DMS114 treated with DMSO at 0.1 percent for 48 hours (cell line): Measurements from ENCODE around the gene NPM1.
"Not testable (repeated sequence)": the region's sequence is repeated elsewhere in the genome, so short reads cannot be mapped to it uniquely, and the experiment has no call there.

Source experiments
- DNase-seq: peaks from one replicate; lab custom pipeline; 2025; ENCODE audit not compliant: unreplicated experiment; lab: John Stamatoyannopoulos, UW

The NPM1 gene

GRCh38 chr5:171384999-171385398, 2.6 kb upstream of the NPM1 start:
- not testable (repeated sequence) for DNase-seq

- no peak for DNase-seq
Measured at GRCh38 chr5:171386006-171386671, 1.5 kb upstream of the NPM1 start.

- no peak for DNase-seq
Measured at GRCh38 chr5:171386861-171387344, 746 bp upstream of the NPM1 start.

- DNase-seq = peak; percentile 60
Measured at GRCh38 chr5:171387970-171388815, 544 bp downstream of the NPM1 start.

GRCh38 chr5:171388816-171389168, 1.1 kb downstream of the NPM1 start:
- DNase-seq = no peak

DNA sequence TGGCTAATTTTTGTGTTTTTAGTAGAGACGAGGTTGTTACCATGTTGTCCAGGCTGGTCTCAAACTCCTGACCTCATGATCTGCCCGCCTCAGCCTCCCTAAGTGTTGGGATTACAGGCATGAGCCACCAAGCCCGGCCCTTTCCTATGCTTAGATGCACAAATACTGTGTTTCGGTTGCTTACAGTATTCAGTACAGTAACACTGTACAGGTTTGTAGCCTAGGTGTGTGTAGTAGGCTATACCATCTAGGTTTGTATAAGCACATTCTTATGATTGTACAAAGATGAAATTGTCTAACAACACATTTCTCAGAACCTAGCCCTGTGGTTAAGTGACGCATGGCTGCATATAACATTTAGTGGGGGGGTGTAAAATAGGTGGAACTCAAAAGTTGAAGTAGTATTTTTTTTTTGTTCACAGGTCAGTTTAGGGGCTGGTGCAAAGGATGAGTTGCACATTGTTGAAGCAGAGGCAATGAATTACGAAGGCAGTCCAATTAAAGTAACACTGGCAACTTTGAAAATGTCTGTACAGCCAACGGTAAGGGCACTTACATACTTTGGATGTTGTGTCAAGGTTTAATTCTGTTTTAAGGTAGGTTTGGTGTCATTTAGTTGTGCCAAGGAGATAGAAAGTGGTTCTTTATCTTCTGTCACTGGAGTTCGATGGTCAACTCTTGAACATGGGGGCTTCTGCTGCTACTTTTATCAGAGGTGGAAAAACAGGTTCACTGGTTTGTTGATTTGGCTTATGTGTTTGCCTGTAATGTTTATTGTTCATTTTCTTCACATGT, 3.4 kb downstream of the NPM1 start:
- no peak for DNase-seq

DNA sequence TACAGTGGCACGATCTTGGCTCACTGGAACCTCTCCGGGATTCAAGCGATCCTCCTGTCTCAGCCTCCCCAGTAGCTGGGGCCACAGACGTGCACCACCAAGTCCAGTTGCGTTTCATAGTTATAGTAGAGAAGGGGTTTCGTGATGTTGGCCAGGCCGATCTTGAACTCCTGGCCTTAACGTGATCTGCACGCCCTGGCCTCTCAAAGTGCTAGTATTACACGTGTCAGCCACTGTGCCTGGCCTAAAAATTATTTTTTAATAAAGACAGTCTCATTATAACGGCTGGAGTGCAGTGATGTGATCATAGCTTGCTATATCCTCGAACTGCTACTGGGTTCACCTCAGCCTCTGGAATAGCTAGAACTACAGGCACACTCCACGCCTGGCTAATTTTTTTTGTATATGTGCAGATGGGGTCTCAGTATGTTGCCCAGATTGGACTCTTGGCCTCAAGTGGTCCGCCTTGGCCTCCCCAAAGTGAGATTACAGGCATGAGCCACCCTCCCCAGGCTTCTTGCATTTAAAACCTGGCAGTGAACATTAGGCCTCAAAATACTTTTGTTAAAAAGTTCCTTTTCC, 4.4 kb downstream of the NPM1 start:
- DNase-seq = no peak

DNA sequence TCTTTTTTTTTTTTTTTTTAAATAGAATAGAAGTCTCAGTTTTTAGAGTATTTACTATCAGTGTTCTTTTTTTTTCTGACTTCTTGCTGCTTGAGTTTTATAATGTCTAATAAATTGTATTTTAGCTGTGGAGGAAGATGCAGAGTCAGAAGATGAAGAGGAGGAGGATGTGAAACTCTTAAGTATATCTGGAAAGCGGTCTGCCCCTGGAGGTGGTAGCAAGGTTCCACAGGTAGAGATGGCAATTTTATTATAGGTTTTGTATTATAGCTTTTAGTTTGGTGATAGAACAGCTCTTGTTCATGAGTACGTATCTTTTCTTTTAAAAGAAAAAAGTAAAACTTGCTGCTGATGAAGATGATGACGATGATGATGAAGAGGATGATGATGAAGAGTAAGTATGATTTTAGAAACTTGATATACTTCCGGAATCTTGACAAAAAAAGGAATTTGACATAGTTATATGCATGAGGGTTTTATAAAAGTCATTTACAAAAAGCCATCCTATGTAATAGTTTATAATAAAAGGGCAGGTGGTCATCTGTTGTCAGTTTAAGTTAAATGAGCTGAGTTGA, 5.0 kb downstream of the NPM1 start:
- DNase-seq = no peak

DNA sequence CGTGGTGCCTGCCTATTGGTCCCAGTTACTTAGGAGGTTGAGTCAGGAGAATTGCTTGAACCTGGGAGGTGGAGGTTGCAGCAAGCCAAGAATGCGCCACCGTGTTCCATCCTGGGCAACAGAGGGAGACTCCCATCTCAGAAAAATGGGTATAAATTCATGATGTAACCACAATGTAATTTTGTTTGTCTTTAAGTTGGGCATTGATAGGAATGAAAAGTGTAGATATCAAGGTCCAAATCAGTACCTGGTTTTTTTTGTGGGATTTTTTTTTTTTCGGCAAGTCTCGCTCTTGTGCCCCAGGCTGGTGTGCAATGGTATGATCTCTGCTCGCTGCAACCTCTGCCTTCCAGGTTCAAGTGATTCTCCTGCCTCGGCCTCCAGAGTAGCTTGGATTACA, 7.4 kb downstream of the NPM1 start:
- no peak for DNase-seq

DNA sequence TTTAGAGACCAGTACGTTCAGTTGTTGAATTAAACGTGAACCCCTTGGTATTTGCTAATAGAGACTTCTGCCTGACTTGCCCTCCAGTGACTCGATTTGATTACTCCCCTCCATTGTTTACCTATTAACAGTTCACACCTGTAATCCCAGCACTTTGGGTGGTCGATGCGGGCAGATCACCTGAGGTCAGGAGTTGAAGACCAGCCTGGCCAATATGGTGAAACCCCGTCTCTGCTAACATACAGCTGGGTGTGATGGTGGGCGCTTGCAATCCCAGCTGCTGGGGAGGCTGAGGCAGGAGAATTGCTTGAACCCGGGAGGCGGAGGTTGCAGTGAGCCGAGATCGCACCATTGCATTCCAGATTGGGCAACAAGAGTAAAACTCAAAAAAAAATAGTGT, 8.9 kb downstream of the NPM1 start:
- DNase-seq = not testable (repeated sequence)

GRCh38 chr5:171397190-171397589, 9.5 kb downstream of the NPM1 start:
- DNase-seq = no peak

DNA sequence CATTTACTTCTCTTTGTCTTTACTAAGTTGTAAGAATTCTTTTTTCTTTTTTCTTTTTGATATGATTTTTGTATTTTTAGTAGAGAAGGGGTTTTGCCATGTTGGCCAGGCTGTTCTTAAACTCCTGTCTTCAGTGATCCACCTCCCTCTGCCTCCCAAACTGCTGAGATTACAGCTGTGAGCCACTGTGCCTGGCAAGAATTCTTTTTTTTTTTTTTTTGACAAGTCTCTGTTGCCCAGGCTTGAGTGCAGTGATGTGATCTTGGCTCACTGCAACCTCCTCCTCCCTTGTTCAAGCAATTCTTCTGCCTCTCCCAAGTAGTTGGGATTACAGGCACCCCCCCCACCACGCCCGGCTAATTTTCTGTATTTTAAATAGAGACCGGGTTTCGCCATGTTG, 9.9 kb downstream of the NPM1 start:
- DNase-seq = no peak

GRCh38 chr5:171398660-171399059, 11.0 kb downstream of the NPM1 start:
- DNase-seq = not testable (repeated sequence)

DNA sequence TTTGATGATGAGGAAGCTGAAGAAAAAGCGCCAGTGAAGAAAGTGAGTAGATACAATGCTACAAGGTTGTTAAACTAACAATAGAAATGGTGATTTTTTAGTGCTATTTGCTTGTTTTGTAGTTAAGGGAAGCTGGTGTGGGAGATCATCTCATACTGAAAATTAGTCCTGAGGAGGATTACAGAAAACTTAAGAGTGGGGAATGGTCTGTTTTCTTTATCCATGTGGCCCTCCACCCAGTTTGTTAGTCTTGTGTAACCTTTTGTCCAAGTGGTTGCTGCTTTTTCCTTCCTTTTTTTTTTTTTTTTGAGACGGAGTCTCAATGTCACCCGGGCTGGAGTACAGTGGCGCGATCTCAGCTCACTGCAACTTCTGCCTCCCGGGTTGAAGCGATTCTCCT, 12.5 kb downstream of the NPM1 start:
- no peak for DNase-seq

DNA sequence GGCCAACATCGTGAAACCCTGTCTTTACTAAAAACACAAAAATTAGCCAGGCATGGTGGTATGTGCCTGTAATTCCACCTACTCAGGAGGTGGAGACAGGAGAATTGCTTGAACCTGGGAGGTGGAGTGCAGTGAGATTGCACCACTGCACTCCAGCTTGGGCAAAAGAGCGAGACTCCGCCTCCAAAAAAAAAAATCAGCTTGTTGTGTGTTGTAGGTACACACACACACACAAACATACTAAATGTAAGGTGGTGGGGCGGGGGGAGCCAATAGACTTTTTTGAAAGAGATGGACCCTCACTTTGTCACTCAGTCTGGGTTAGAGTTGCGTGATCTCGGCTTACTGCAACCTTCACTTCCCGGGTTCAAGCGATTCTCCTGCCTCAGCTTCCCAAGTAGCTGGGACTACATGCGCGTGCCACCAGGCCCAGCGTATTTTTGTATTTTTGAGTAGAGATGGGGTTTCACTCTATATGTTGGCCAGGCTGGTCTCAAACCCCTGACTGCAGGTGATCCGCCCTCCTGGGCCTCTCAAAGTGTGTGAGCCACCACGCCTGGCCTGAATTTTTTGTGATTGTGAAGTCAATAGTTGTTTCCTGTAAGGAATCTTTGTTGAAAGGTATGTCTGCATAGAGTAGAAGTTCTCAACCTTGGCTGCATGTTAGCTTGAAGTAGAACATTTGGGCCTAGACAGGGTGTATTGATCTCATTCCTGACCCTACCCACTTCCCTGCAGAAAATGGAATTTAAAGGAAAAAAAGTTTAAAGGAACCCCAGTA, 13.7 kb downstream of the NPM1 start:
- no peak for DNase-seq

DNA sequence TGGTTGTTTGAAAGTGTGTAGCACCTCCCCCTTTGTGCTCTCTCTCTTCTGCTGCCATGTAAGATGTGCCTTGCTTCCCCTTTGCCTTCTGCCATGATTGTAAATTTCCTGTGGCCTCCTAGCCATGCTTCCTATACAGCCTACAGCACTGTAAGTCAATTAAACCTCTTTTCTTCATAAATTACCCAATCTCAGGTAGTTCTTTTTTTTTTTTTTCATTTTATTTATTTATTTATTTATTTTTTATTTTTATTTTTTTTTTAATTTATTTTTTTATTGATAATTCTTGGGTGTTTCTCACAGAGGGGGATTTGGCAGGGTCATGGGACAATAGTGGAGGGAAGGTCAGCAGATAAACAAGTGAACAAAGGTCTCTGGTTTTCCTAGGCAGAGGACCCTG, 15.1 kb downstream of the NPM1 start:
- not testable (repeated sequence) for DNase-seq

GRCh38 chr5:171405615-171406014, 18.0 kb downstream of the NPM1 start:
- peak; percentile 42 for DNase-seq

DNA sequence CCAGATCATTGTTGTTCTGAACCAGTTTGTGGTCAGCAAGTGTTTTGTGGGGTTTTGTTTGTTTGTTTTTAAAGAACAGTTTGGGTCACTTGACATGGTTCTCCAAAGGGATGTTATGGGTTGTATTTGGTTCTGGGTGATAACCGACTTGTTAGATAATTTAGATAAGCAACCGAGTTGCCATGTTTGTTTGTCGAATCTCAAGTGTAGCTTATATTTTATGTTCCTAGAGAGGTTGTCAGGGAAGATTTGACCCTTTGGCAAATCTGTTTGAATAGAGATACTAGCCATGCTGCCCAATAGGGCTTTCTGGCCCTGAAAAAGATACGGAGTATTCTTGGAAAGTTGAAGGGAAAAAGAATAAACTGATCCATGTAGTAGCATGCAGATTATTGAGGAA, 19.6 kb downstream of the NPM1 start:
- DNase-seq = no peak

DNA sequence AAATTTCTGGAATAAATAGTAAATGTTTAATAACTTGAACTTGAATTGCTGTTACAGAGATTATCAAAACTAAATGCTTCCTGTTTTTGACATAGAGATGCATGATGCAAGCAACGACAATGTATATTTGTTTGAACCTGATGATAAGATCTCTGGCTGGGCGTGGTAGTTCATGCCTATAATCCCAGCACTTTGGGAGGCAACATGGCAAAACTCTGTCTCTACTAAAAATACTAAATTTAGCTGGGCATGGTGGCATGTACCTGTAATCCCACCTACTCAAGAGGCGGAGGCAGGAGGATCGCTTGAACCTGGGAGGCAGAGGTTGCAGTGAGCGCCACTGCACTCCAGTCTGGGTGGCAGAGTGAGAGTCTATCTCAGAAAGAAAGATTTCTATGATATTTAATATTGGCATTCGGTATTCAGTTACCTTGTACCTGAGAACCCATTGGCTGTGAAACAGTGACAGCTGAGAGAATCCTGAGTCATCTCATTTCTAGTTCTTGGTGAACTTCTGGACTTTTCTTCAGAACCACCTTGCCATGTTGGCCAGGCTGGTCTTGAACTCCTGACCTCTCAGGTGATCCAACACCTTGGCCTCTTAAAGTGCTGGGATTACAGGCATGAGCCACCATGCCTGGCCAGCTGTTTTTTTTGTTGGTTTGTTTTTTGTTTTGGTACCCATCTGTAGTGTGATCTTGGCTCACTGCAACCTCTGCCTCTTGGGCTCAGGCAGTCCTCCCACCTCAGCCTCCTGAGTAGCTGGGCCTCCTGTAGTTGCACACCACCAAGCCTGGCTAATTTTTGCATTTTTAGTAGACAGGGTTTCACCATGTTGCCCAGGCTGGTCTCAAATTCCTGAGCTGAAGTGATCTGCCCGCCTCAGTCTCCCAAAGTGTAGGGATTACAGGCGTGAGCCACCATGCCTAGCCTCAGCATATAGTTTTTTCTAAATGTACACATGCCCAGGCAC, 21.8 kb downstream of the NPM1 start:
- no peak for DNase-seq
